GM12878 (cell line): ENCODE data around the gene TTC23. TPM values are rescaled to one million over a fixed set of nuclear protein-coding genes. Genes with fewer than 3 reads are reported as not detected.

Source experiments
- ATAC-seq: fragments of 200-7000 bp; cut with Tn5 transposase; 3 replicates; pipeline ENCODE4 v1.9.1; 2020; ENCODE audit warnings: mild to moderate bottlenecking, moderate library complexity
- BruUV-seq: library from RNA; stranded (reverse); fragments of 400-500 nt; replicated peaks from 2 replicates; lab custom pipeline; 2021; lab: Mats Ljungman, UMichigan
- CTCF ChIA-PET: fragments of 300-600 bp; sonication (Branson Sonifier 250); formaldehyde crosslinking; extraction: SDS; loops from one replicate; lab custom pipeline; 2021; ENCODE audit warnings: inconsistent platforms; lab: Yijun Ruan, JAX
- POLR2A ChIA-PET: fragments of 350-600 bp; formaldehyde crosslinking; extraction: SDS; loops from one replicate; lab custom pipeline; 2021; ENCODE audit warnings: inconsistent platforms; lab: Charles Lee
- RAD21 ChIA-PET: fragments of 300-600 bp; sonication (Branson Sonifier 250); formaldehyde crosslinking; loops from one replicate; lab custom pipeline; 2023; ENCODE audit warnings: antibody characterized with exemption; ENCODE audit not compliant: unreplicated experiment; lab: Charles Lee
- SMC1A ChIA-PET: fragments of 300-600 bp; sonication (Branson Sonifier 250); formaldehyde crosslinking; loops from one replicate; lab custom pipeline; 2023; ENCODE audit not compliant: unreplicated experiment, uncharacterized antibody; lab: Charles Lee
- DNase-seq: peaks from one replicate; pipeline ENCODE4 v3.0.0-alpha.2; 2011; ENCODE audit warnings: low read depth, low spot score
- FAIRE-seq: peaks from 3 replicates; lab custom pipeline; 2011; peaks lifted over from hg19 to GRCh38; lab: Jason Lieb, UNC
- H2AFZ ChIP-seq: 2 replicates; pipeline ENCODE4 v1.6.0; 2011; ENCODE audit warnings: low read depth, low read length, control low read depth; ENCODE audit not compliant: control insufficient read depth
- H3K27ac ChIP-seq: 2 replicates; pipeline ENCODE4 v1.5.1; 2011; ENCODE audit warnings: control low read depth; ENCODE audit not compliant: control insufficient read depth, insufficient read depth
- H3K27me3 ChIP-seq, 2 experiments: replicated peaks in 1 of 2; 2 replicates each; pipeline versions ENCODE4 v1.6.0 to v1.6.1; 2011; ENCODE audit warnings: low read length in 1 of 2; ENCODE audit not compliant: control insufficient read depth in 2 of 2, insufficient read depth in 2 of 2
- H3K36me3 ChIP-seq, 2 experiments: 2 replicates each; pipeline ENCODE4 v1.5.1; 2011; ENCODE audit warnings: low read length in 1 of 2; ENCODE audit not compliant: control insufficient read depth in 2 of 2, insufficient read depth in 2 of 2
- H3K4me1 ChIP-seq: 2 replicates; pipeline ENCODE4 v1.6.1; 2011; ENCODE audit warnings: mild to moderate bottlenecking, low read length, moderate library complexity, mixed read lengths; ENCODE audit not compliant: control insufficient read depth, insufficient read depth
- H3K4me2 ChIP-seq: 2 replicates; pipeline ENCODE4 v1.6.0; 2011; ENCODE audit warnings: control low read depth; ENCODE audit not compliant: control insufficient read depth, insufficient read depth
- H3K4me3 ChIP-seq: fragments of 200-600 bp; sonication (generic); 2 replicates; pipeline ENCODE4 v1.5.1; 2016
- H3K79me2 ChIP-seq: 2 replicates; pipeline ENCODE4 v1.6.0; 2011; ENCODE audit warnings: low read length; ENCODE audit not compliant: control insufficient read depth, insufficient read depth
- H3K9ac ChIP-seq: 2 replicates; pipeline ENCODE4 v1.8.0; 2011; ENCODE audit warnings: low read length, control low read depth, mixed read lengths; ENCODE audit not compliant: control insufficient read depth, insufficient read depth
- H3K9me3 ChIP-seq: replicated peaks from 3 replicates; pipeline ENCODE4 v1.5.1; 2011; ENCODE audit warnings: mild to moderate bottlenecking, low read length; ENCODE audit not compliant: control insufficient read depth, insufficient read depth
- H4K20me1 ChIP-seq: 2 replicates; pipeline ENCODE4 v1.6.0; 2011; ENCODE audit not compliant: control insufficient read depth, insufficient read depth
- BCL3 ChIP-seq: IDR thresholded peaks from 2 replicates; pipeline ENCODE4 v1.6.1; 2011; ENCODE audit warnings: borderline replicate concordance, low read depth, mild to moderate bottlenecking, moderate library complexity, low read length; ENCODE audit not compliant: insufficient read depth, poor library complexity, severe bottlenecking
- CHD2 ChIP-seq: IDR thresholded peaks from 2 replicates; pipeline ENCODE4 v1.6.1; 2011; ENCODE audit warnings: low read depth, low read length, improper control_type of control experiment, borderline replicate concordance
- EZH2 ChIP-seq: IDR thresholded peaks from 2 replicates; pipeline ENCODE4 v1.6.1; 2012; ENCODE audit warnings: low read depth, mild to moderate bottlenecking, control low read depth, inconsistent platforms, low read length, borderline replicate concordance; ENCODE audit not compliant: control insufficient read depth
- HCFC1 ChIP-seq: fragments of 150-350 bp; IDR thresholded peaks from 2 replicates; pipeline ENCODE4 v1.6.1; 2014; ENCODE audit warnings: low read length
- WGBS: methylation state at CpG from one replicate; pipeline ENCODE4 v1.1.6; 2016; ENCODE audit warnings: low lambda C conversion rate; ENCODE audit not compliant: insufficient replicate concordance, insufficient coverage; ENCODE audit errors: missing lambda C conversion rate; 5-methylcytosine and 5-hydroxymethylcytosine counted together
- in situ Hi-C: fragments of 300-500 bp; cut with MboI; formaldehyde crosslinking; loops from 9 replicates; pipeline ENCODE4 v1.14.3; 2018; ENCODE audit warnings: mixed read lengths
- intact Hi-C: fragments of 100-400 bp; cut with micrococcal nuclease; formaldehyde crosslinking; loops from one replicate; pipeline ENCODE4 v1.14.2; 2022; ENCODE audit not compliant: unreplicated experiment
- polyA plus RNA-seq, 11 experiments: library from polyadenylated mRNA; depleted of rRNA in 4 of 11; unstranded in 6 of 11; stranded (reverse) in 5 of 11; fragments of >200 nt; fragmentation: Nextera tagmentation in 4 of 11; fragmentation: Illumina TruSeq in 1 of 11; extraction: Ambion mirVana in 4 of 11; extraction: Trizol in 1 of 11; gene quantifications; 1 replicate in 1 of 11; 2 replicates in 10 of 11; pipeline versions ENCODE4 v1.2.1 to v1.2.3, GENCODE V29; 2011 to 2016; ENCODE audit warnings: inconsistent platforms in 2 of 11, missing spikeins in 2 of 11, low read depth in 1 of 11
- total RNA-seq, 4 experiments: library from RNA; depleted of rRNA in 3 of 4; stranded (reverse); fragments of >200 nt in 3 of 4; fragmentation: Illumina TruSeq in 1 of 4; extraction: Trizol in 1 of 4; gene quantifications; 2 replicates each; pipeline versions ENCODE4 v1.2.1 to v1.2.3, GENCODE V29; 2013 to 2021

The TTC23 gene
- total and polyA plus RNA-seq, 10 of the 15 experiments (the other 5 are each of a cell fraction or from before 2014, with no cell fraction given): 1.2 to 9.0 (median 6.5) TPM

- SMC1A ChIA-PET: interaction anchor here (0.6 to 2.7 kb wide), 11 partner anchors 8 to 104 kb away, joined by 3 to 11 read pairs (median 4); no protein-coding TSS in a partner anchor
- Histone ChIP-seq H3K27ac (no peak overlapping the region), H3K36me3 (no peaks in the 10 kb centered on the region), H3K79me2 (no peaks in the 10 kb centered on the region), H2AFZ (no peak overlapping the region), H3K9me3 (no peaks in the 10 kb centered on the region; the same call in 2 of the 3 replicates), H3K4me3 (no peak overlapping the region), H3K4me2 (no peak overlapping the region), H3K9ac (no peak overlapping the region), H3K27me3 (no peaks in the 10 kb centered on the region), H4K20me1 (no peaks in the 10 kb centered on the region), H3K4me1 (peaks cover 14% of the 10 kb centered on the region)
- WGBS: 77% methylated on average over 5 of the region's 5 CpGs
- no TSS peak for BruUV-seq
- FAIRE-seq (no peak), DNase-seq (no peak), ATAC-seq (no peak)
- POLR2A ChIA-PET: interaction anchor here (0.6 kb wide), 1 partner anchor 51 kb away, joined by 5 read pairs; no protein-coding TSS in a partner anchor
- in situ Hi-C loops: loop anchor here (25.0 kb wide), 1 partner anchor 628 kb away; the partner anchor contains the start of gene LYSMD4
- intact Hi-C loops: loop anchor here (10.0 kb wide), 1 partner anchor 646 kb away; no protein-coding TSS in a partner anchor
- CTCF ChIA-PET: interaction anchor here (1.1 to 2.7 kb wide), 4 partner anchors 8 to 105 kb away, joined by 3 to 10 read pairs (median 4); no protein-coding TSS in a partner anchor
- RAD21 ChIA-PET: interaction anchor here (0.5 to 1.5 kb wide), 5 partner anchors 18 to 99 kb away, joined by 3 to 4 read pairs (median 3); no protein-coding TSS in a partner anchor
- TF ChIP-seq HCFC1 (no peak), BCL3 (no peak), EZH2 (no peak), CHD2 (no peak)
These were observed 140.4 kb downstream of the TTC23 start for GRCh38 chr15:99108993-99109392.
